GM18861 (cell line): ENCODE measurements around the gene TAPBP.

Experiments
- ATAC-seq: cut with Tn5 transposase; IDR thresholded peaks from one replicate; pipeline ENCODE4 v1.9.1; 2021; ENCODE audit not compliant: unreplicated experiment

TAPBP gene

DNA sequence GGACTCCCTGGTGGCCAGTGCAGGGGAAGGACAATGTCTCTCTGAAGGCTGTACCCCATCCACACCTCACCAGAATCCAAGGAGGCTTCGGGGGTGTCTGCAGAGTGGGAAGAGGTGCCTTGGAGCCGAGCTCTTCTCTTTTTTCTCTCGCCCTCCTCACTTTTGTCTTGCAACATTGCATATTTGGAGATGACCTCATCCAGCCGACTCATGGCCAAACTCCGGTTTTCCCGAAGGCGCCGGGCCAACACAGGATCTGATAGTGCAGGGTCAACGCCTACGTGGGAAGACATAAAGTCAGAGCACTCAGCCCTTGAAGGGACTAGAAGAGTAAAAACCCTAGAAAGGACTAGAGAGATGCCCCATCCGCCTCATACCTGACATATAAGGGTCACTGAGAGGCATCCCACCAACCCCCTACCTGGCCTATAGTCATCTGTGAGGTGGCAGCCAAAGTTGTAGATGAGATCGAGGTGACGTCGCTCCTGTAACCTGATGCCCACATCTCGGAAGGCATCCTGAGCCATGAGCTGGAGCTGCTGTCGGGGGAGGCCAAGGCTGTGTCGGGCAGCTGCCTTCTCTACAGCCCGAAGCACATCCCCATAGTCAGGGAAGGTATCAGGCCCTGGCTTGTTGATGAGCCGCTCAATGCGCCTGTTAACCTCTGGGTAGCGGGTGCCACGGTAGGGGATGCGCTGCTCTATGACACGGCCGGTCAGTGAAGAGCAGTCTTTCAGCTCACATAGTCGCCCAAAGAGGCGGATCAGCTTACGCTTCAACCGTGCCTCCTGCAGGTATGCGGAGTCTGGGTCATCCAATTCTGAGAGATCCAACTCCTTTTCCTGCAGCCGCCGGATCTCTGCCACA lies 6.7 kb upstream of the TAPBP start:
- ATAC-seq: no peak

DNA sequence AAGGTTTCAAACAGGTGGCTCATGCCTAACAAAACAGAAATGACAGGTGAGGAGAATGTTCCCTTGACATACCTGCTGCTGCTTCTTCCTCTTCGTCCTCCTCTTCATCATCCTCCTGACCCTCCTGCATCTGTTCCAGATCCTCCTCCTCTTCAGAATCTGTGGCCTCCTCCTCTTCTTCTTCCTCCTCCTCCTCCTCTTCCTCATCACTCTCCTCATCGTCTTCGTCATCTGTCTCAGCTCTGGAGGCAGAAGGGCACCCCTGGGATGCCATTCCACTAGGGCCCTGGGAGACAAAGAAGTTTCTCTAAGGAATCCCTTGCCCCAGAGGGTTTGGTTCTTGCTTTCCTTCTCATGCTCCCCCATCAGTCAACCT lies 6.0 kb upstream of the TAPBP start:
- no peak for ATAC-seq

DNA sequence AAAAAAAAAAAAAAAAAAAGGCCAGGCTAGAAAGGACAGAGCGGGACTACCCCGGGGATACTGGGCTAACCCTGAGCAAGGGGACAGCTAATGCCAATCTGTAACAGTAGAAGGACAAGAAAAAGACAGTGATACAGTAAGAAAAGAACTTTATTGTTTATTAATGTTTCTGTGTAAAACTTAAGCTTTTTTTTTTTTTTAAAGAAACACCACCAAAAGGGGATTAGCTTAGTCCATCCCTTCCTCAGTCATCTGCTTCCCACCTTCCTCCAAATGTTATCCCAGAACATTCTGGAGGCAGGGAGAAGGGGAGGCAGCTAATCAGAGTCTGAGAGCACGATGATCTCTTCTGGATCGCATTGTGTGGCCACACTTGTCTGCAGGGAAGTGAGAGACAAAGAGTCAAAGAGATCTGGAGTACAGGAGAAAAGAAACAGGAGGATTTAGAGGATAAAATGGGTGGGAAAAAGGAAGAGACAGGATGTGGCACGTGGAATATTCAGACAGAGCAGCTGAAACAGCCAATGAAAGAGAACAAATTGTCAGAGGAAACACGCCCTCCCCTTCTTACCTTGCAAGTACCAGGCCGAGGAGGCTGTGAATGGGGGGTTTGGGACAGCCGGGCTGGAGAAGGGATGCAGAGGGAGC lies 4.7 kb upstream of the TAPBP start:
- ATAC-seq: no peak

DNA sequence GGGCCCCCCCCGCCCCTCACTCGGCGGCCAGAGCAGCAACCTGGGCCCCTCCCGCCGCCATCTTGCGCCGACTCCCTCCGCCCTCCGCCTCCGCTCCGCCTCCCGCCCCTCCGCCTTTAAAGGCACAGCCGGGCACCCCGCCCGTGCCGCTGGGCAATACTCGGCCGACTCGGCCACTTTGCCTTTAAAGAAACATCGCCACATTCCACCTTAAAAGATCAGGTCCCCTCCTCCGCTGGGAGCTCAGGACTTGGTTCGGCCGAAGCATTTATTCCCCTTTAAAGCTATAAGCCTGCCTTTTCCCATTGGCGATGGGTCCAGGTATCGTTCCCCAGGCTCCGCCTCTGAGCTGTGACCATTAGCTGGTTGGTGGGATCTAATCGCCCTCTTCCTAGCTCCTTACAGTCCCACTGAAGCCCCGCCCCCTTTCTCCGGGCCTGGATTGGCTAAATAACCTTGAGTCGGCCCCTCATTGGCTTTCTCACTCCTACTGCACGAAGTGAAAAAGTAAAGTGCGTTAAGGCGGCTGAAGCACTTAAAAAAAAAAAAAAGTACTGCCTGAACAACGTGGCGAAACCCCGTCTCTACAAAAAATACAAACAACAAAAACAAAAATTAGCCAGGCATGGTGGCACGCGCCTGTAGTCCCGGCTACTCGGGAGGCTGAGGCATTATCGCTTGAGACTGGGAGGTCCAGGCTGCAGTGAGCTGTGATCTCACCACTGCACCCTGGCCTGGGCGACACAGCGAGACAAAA lies 4.0 kb upstream of the TAPBP start, which contains the start of gene ZBTB22:
ZBTB22 (minus strand) TSS at position 76 of the 757 bp plus-strand sequence. CDS start 828 bp downstream, outside the sequence.
- ATAC-seq: peak; percentile 37

DNA sequence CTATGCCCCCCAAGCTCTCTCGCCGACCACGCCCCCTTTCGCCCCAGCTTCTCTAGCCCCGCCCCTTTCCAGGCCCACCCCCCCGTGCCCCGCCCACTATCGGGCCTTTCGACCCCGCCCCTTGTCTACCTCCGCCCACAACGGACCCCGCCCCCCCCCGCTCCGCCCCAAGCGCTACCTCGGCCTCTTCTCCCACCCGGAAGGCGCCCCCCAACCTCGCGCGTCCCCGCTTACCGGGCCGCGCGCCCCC lies 3.5 kb upstream of the TAPBP start:
- no peak for ATAC-seq

DNA sequence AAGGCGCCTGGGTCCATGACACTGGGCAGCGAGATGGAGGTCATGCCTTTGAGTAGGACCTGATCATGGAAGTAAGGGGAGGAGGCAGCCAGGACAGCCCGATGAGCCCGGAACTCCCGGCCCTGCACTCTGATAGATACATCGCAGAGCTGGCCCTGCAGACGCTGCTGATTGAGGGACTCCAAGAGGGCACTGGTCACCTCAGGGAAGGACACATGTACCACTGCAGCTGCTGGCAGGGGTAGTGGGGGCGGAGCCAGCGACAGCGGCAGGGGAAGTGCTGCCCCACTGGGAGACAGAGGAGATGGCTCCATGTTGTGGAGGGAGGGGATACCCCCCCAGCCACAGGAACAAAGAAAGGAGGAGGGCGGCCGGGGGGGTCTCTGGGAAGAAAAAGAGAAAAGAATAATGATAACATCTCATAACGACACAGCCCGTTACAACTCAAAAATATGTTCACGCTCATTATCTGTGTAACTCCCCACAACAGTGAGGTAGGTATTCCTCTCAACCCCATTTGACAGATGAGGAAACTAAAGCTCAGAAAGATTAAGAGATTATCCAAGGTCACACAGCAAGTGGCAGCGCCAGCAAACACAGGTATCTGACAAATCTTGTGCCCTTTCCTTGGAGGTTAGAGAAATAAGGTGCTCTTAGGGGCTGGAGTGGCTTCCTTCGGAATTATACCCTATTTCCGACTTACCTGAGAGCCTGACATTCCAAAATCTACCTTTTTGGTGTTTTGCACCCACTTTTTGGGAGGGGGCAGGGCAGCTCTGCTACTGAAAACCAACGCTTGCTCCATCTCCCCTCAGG lies 2.9 kb upstream of the TAPBP start:
- no peak for ATAC-seq

DNA sequence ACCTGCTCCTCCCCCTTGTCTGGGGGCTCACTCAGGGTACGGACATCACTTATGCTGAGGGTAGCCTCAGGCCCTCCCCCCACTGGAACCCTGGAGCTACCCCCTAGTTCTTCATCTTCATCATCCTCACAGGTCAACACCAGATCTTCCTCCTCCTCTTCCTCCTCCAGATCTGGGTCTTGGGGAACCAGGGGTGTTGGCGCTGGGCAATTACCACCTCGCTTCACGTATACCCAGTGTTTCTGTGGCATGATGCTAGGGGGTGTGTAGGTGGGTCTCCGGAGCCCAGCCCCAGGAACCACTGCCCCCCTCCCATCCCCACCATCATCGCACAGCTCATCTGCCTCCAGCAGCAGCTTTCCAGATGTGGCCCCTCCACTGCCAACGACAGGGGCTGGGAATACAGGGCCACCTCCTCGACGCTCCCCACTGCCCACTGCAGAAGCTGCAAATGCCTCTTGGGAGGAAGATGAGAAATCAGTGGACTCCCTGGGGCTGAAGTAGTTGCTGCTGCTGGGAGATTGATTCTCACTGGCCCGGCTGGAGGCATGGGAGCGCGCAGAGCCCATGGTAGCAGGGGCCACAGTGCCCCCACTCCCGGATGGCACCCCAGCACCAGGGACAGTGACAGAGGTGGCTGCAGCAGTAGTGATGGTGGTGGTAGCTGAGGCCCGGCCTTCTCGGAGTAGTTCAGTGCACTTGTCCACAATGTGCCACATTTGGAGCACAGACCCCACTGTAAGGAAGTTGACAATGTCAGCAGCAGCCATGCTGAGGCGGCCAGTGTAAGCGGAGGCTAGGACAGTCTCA lies 2.1 kb upstream of the TAPBP start:
- ATAC-seq: no peak

DNA sequence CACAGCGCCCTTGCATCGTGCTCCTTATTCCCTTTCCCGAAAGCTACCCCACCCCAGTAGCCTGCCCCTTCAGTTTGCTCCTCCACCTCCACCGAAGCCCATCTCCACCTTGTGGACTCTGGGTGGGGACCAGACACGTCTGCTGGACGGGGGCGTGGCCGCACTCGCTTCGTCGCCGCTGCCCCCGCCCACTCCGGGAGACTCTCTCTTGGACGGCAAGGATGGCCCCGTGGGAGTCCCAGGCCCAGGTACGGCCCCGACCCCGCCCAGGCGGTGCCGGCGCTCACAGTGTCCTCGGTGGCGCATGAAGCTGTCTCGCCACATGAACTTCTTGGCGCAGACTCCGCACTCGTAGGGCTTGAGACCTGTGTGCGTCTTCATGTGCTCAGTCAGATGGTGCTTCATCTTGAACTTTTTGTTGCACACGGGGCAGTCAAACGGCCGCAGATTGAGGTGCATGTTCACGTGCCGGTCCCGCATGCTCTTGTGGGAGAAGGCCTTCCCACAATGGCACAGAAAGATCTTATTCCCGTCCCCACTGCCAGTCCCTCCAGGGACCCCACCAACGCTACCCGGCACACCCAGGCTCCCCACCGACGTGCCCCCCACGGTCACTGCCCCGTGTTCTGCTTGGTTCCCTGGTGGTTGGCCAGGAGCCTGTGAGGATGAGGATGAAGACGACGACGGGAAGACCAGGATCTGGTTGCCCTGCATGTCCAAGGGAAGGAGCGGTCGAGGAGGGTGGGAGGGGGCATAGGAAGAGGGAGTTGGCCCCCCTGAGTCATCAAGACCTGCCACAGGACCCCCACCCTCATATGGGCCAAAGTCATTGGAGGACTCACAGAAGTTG lies 1.3 kb upstream of the TAPBP start:
- no peak for ATAC-seq

DNA sequence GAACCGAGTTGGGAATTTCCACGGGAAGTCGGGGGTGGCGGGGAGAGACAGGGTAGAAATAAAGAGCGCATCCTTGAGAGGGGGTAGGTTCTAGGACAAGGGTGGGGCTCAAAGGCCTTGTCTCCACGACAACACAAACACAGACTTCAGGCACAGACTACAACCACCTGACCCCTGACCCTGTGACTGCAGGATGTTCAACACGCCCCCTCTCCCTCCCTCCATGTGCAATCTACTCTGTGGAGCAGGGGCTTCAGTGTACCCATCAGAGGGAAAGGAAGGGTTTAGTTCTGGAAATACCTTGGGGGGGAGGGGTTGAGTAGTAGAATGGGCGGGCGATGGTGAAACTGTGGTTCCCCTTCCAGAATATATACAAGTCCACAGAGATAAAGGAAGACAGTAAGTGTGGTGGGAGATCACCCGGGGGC lies 651 bp upstream of the TAPBP start:
- no peak for ATAC-seq

DNA sequence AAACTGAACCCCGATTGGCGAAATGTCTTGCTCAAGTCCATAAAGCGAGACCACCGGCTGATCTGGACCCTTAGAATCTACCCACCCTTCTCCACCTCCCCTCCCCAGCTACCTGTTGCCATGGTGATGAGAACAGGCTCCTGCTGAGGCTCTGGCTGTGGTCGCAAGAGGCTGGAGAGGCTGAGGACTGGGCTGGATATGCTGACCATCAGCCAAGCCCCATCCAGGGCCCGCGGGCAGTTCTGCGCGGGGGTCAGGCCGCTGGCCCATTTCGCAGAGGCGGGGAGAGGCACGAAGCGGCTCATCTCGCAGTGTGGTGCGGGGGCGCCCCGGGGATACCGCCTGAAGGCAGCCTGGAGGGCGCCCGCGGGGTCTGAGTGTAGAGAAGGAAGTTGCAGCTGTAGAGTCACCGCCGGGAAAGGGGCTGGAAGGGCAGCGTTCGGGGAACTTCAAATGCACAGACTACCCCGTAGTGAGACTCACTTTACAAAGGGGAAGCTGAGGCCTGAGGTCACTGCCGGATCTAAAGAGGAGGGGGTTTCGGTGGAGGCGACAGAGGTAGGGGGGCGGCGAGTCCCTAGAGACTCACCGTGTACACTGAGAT lies 671 bp downstream of the TAPBP start:
- ATAC-seq: no peak

DNA sequence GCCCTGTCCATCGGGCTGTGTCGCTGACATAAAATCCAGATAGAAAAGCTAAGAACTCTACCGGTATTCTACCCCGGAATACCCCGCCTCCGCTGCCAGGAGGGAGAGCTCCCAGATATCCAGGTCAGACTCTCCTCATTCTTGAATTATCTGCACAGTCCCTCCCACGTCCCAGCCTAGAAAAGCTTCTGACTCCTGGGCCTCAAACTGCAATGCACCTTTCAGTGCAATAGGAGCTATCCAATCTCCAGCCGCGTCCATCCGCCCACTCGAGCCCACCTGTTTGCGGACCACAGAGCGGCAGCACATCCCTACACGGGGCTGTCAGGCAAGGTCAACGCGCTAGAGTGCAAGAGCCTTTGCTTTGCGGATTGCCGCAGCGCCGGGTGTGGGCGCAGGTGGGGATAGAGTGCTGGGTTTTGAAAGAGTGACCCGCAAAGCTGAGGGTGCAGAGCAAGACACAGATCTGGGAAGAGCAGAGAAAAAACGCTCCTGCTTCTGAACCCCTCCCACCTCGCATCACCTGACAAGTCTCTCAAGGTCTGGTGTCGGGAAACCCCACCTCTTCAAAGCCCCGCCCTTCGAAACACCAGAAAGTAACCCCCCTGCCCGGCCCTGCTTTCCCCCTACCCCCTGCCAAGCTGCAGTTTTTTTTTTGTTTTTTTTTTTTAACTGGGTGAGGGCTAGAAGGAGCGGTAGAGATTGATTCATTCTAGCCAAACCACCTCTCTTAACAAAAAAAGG lies 1.3 kb downstream of the TAPBP start:
- ATAC-seq: peak; percentile 30

DNA sequence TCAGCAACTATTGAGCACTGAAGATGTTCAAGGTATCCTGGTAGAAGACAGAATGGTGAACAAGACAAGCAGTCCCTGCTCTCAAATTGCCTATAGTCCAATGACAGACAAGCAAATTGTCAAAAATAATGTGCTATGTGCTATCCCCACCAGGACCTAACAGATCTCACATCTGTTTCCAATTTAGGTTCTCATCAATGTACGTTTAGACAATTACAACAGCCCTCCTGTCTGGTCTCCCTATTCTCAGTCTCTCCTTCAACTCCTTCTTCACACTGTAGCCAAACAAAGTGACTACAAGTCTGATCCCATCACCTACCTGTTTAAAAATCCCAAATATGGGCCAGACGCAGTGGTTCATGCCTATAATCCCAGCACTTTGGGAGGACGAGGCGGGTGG lies 7.5 kb downstream of the TAPBP start:
- ATAC-seq: no peak

DNA sequence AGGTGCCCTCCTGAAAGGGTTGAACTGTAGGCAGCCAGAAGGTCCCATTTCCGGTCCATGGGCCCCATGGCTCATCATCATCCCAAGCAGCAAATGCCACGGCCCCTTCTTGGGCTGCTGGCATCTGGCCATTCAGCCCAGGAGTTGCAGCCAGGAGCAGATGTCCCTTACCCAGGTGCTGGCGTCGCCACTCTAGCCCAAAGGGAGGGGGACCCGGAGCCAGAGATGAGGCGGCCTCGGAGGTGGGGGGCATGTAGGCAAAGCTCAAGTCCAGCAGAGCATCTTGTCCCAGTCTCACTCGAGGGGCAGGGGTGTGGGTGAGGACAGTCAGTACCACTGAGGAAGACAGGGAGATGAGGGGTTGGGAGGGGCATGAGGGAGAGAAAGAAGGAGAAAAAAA lies 8.8 kb downstream of the TAPBP start:
- ATAC-seq: no peak

DNA sequence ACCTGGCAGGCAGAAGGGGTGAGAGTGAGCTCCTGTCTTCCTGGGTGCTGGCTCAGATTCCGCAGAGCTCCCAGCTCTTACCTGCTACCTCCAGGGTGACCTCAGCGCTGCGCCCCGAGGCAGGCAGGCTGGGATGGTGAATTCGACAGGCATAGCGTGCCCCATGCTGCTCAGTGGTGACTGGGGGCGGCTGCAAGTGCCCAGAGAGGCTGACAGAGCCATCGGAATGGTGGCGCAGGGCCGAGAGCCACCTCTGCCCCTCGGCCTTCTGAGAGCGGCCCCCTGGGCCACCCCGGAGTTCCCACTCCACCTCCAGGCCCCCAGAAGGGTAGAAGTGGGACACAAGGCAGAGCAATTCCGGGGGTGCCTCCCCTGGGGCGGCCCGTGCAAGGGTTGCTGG lies 9.7 kb downstream of the TAPBP start:
- ATAC-seq: no peak

DNA sequence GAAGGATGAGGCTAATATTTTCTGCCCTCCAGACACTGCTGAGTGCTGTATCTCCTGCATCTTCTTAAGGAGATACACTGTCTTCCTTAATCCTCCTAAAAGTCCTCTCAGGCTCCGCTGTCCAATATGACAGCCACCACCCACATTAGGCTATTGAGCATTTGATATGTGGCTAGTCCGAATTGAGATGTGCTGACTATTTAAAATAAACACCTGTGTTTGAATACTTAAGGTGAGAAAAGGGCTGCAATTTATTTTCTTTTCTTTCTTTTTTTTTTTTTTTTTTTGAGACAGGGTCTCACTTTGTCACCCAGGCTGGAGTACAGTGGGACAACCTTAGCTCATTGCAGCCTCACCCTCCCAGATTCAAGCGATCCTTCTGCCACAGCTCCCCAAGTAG lies 12.0 kb downstream of the TAPBP start:
- ATAC-seq: no peak

DNA sequence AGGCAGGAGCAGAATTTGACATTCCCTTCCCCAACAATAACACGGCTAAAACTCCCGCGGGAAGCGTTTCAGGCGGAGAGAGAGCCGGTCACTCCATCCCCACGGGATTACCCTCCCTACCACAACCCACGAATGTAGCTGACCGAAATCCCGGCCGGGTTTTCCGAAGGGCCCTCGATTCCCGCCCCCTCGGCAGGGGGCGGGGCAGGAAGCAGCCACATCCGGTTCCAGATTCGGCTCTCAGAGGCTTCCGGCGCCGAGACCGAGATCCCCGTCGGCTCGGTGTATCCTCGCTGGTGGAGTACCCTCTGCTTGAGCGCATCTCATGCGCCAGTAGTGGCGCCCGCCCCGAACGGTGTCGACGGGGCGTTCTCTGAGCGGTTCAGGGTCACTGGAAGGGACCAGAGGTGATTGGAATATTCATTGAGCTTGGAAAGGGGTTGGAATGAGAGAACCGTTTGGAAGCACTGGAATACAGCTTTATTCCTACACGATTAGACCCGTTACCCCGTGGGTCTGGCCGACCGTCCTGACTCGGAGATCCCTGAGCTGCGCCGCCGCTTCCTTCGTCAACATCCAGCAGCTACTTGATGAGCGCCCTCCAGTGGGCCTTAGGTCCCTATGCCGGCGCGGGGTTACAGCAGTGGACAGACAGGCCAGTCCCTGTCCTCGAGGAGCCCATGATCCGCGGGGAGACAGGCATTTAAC lies 14.5 kb downstream of the TAPBP start:
- peak; percentile 72 for ATAC-seq

DNA sequence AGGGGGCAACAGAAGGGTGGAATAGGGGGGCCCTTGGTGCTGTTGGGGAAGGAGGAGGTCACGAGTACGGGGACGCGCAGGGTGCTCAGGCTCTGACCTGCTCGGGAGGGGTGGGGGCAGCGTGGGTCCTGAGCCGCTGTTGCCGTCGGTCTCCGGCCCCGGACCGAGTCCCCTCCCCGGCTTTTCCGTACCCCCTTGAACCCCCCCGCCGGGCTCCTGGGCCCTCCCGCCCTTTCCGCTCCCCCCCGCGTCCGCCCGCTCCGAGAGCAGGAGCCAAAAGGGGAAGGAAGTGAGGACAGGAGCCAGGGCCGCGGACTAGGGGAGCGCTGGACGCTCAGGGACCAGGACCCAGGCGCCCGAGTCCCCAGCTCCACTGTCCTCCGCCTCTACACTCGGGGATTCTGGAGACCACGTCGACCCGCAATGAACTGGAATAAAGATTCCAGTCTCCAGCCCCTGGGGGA lies 15.1 kb downstream of the TAPBP start, which contains the start of gene RGL2:
RGL2 (minus strand) TSS at position 170 of the 464 bp plus-strand sequence. CDS start 332 bp downstream, outside the sequence.
- ATAC-seq: peak; percentile 5
